HT1080 (cell line): Measurements from ENCODE around the gene CASP8AP2. TPM values are rescaled to one million over a fixed set of nuclear protein-coding genes. Genes with fewer than 3 reads are reported as not detected.
"Not testable (repeated sequence)": the region's sequence is repeated elsewhere in the genome, so short reads cannot be mapped to it uniquely, and the experiment has no call there.

Experiments used
- DNase-seq: peaks from one replicate; pipeline ENCODE4 v3.0.0-alpha.2; 2015; ENCODE audit warnings: low read depth
- total RNA-seq: library from RNA; depleted of rRNA; stranded (reverse); fragments of >200 nt; shearing (Covaris generic); gene quantifications from 2 replicates; pipeline ENCODE4 v1.2.3, GENCODE V29; 2014

The CASP8AP2 gene
- total RNA-seq, 1 experiment from 2014 or later, result 6.2 TPM

GRCh38 chr6:89819336-89820130, 10.1 kb upstream of the CASP8AP2 start, which contains the start of gene MDN1:
Gene MDN1, minus strand, starts transcription at chr6:89819794. Its CDS starts 187 bp downstream, at chr6:89819607.
- DNase-seq, result peak; percentile 93

- no peak for DNase-seq
Measured at GRCh38 chr6:89826029-89826528, 3.6 kb upstream of the CASP8AP2 start.

GRCh38 chr6:89828475-89828987, 1.1 kb upstream of the CASP8AP2 start:
- DNase-seq, result not testable (repeated sequence)

- DNase-seq, result no peak
Measured at GRCh38 chr6:89828988-89829471, 650 bp upstream of the CASP8AP2 start.

GRCh38 chr6:89830170-89830809, 610 bp downstream of the CASP8AP2 start:
- no peak for DNase-seq

GRCh38 chr6:89834884-89835792, 5.5 kb downstream of the CASP8AP2 start:
- DNase-seq, result no peak

GRCh38 chr6:89836639-89837222, 7.1 kb downstream of the CASP8AP2 start:
- no peak for DNase-seq

- DNase-seq, result no peak
Measured at GRCh38 chr6:89840538-89840937, 10.9 kb downstream of the CASP8AP2 start.

GRCh38 chr6:89842228-89842627, 12.5 kb downstream of the CASP8AP2 start:
- DNase-seq, result no peak

- DNase-seq, result no peak
Measured at GRCh38 chr6:89843070-89843469, 13.4 kb downstream of the CASP8AP2 start.

- DNase-seq, result not testable (repeated sequence)
Measured at GRCh38 chr6:89847513-89847912, 17.8 kb downstream of the CASP8AP2 start.

GRCh38 chr6:89853068-89853467, 23.4 kb downstream of the CASP8AP2 start:
- DNase-seq, result no peak

- no peak for DNase-seq
Measured at GRCh38 chr6:89858041-89858440, 28.4 kb downstream of the CASP8AP2 start.

GRCh38 chr6:89859744-89860143, 30.1 kb downstream of the CASP8AP2 start:
- no peak for DNase-seq

GRCh38 chr6:89862273-89862672, 32.6 kb downstream of the CASP8AP2 start:
- no peak for DNase-seq

- no peak for DNase-seq
Measured at GRCh38 chr6:89862698-89863097, 33.0 kb downstream of the CASP8AP2 start.

- no peak for DNase-seq
Measured at GRCh38 chr6:89866024-89866678, 36.5 kb downstream of the CASP8AP2 start.

GRCh38 chr6:89873721-89874120, 44.0 kb downstream of the CASP8AP2 start:
- no peak for DNase-seq

- no peak for DNase-seq
Measured at GRCh38 chr6:89874438-89874837, 44.8 kb downstream of the CASP8AP2 start.
